CD4-positive, alpha-beta memory T cell (primary cell): Measurements from ENCODE around the gene MTMR6. TPM values are rescaled to one million over a fixed set of nuclear protein-coding genes. Genes with fewer than 3 reads are reported as not detected.

Experiments used
- CTCF ChIA-PET: fragments of 350-600 bp; sonication (Branson Sonifier 250); formaldehyde crosslinking; loops from one replicate; lab custom pipeline; 2021; ENCODE audit warnings: inconsistent platforms; ENCODE audit not compliant: partially characterized antibody; lab: Charles Lee
- POLR2A ChIA-PET: fragments of 350-600 bp; sonication (Branson Sonifier 250); formaldehyde crosslinking; loops from one replicate; lab custom pipeline; 2021; ENCODE audit not compliant: partially characterized antibody; lab: Charles Lee
- DNase-seq, 5 donors: peaks; one replicate each; pipeline versions ENCODE4 v3.0.0 to v3.0.0-alpha.2; 2020 to 2022; ENCODE audit warnings: mixed read lengths in 1 of 5
- H3K27ac ChIP-seq: one replicate; pipeline ENCODE4 v1.7.0; 2013; ENCODE audit warnings: low read depth, low read length
- H3K27me3 ChIP-seq: 2 replicates; pipeline ENCODE4 v1.7.0; 2013; ENCODE audit warnings: mild to moderate bottlenecking, low read length, moderate library complexity; ENCODE audit not compliant: insufficient read depth
- H3K36me3 ChIP-seq: 2 replicates; pipeline ENCODE4 v1.7.0; 2013; ENCODE audit warnings: mild to moderate bottlenecking, low read length, moderate library complexity; ENCODE audit not compliant: insufficient read depth
- H3K4me1 ChIP-seq: 2 replicates; pipeline ENCODE4 v1.7.0; 2013; ENCODE audit warnings: mild to moderate bottlenecking, low read length, moderate library complexity; ENCODE audit not compliant: insufficient read depth
- H3K4me3 ChIP-seq, 2 donors: one replicate each; pipeline ENCODE4 v1.7.0; 2013; ENCODE audit warnings: low read length in 2 of 2, mild to moderate bottlenecking in 1 of 2
- H3K9me3 ChIP-seq, 2 donors: one replicate each; pipeline ENCODE4 v1.7.0; 2013; ENCODE audit warnings: low read length in 2 of 2, control low read depth in 1 of 2; ENCODE audit not compliant: control insufficient read depth in 1 of 2
- H3K27ac Mint-ChIP-seq, 7 donors: one replicate each; pipeline ENCODE4 v1.8.0; 2020 to 2021; ENCODE audit warnings: mixed read lengths in 7 of 7, mild to moderate bottlenecking in 6 of 7, inconsistent platforms in 3 of 7, moderate library complexity in 3 of 7
- H3K27me3 Mint-ChIP-seq, 2 donors: one replicate each; pipeline ENCODE4 v1.8.0; 2020 to 2021; ENCODE audit warnings: mixed read lengths in 2 of 2
- H3K36me3 Mint-ChIP-seq, 2 donors: one replicate each; pipeline ENCODE4 v1.8.0; 2020 to 2021; ENCODE audit warnings: mixed read lengths in 2 of 2, inconsistent platforms in 1 of 2, mild to moderate bottlenecking in 1 of 2
- H3K4me1 Mint-ChIP-seq, 4 donors: one replicate each; pipeline ENCODE4 v1.8.0; 2020 to 2021; ENCODE audit warnings: mixed read lengths in 4 of 4, mild to moderate bottlenecking in 1 of 4
- H3K4me3 Mint-ChIP-seq, 8 donors: one replicate each; pipeline ENCODE4 v1.8.0; 2020 to 2021; ENCODE audit warnings: mixed read lengths in 8 of 8, mild to moderate bottlenecking in 7 of 8, moderate library complexity in 6 of 8, inconsistent platforms in 3 of 8
- H3K9me3 Mint-ChIP-seq, 8 donors: one replicate each; pipeline ENCODE4 v1.8.0; 2020 to 2021; ENCODE audit warnings: mixed read lengths in 8 of 8, mild to moderate bottlenecking in 5 of 8, inconsistent platforms in 3 of 8, moderate library complexity in 1 of 8
- intact Hi-C: fragments of 100-400 bp; cut with micrococcal nuclease; formaldehyde crosslinking; loops from one replicate; pipeline ENCODE4 v1.15.1; 2023
- polyA plus RNA-seq, 2 donors: library from polyadenylated mRNA; unstranded; fragments of 300-500 nt; fragmentation: Illumina TruSeq; gene quantifications; one replicate each; pipeline ENCODE4 v1.2.3, GENCODE V29; 2021
- total RNA-seq, 2 experiments: library from RNA; stranded (reverse); gene quantifications; one replicate each; pipeline ENCODE4 v1.2.3, GENCODE V29; 2021

The MTMR6 gene
- total and polyA plus RNA-seq, 4 experiments from 2014 or later, result 18.9 to 20.2 (median 19.5) TPM

DNA sequence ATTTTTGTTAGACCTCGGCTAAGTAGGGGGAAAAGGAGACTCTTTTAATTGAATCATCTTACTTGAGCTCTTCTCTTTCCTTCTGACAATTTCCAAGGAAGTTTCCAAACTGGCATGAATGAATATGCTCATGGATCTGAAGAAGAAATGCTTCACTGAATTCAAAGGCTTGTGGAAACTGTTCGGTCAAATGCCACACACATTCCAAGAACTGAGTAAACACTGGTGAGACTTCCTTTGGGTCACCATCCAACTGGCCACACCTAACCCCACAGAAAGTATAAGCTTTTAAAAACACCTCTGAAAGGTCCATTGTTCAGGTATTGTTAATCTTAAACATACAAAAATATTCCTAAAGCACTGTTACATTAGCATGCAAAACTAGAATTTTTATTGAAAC, 33.6 kb downstream of the MTMR6 start:
- peaks cover 50 to 77% of the 10 kb centered on the region in 2 donors for H3K36me3 Mint-ChIP-seq

GRCh38 chr13:25252752-25253151, 34.5 kb downstream of the MTMR6 start:
- Histone ChIP-seq H3K27ac (no peak overlapping the region), H3K9me3 (no peaks in the 10 kb centered on the region), H3K36me3 (peaks cover 59% of the 10 kb centered on the region), H3K4me1 (no peaks in the 10 kb centered on the region), H3K4me3 (no peak overlapping the region), H3K27me3 (no peaks in the 10 kb centered on the region)
- H3K9me3 Mint-ChIP-seq, result no peaks in the 10 kb centered on the region
- no peak overlapping the region for H3K27ac Mint-ChIP-seq
- H3K4me3 Mint-ChIP-seq, result no peak overlapping the region
- peaks cover 50 to 81% of the 10 kb centered on the region in 2 donors for H3K36me3 Mint-ChIP-seq
- no peak for DNase-seq
- intact Hi-C loops, result no loop called here
- peaks cover 0 to 3% (median 0%) of the 10 kb centered on the region in 4 donors for H3K4me1 Mint-ChIP-seq
- ChIA-PET POLR2A (interaction anchor here (0.9 kb wide), 1 partner anchor 26 kb away, joined by 3 read pairs; no protein-coding TSS in a partner anchor), CTCF (interaction anchor here (1.3 to 1.4 kb wide), 3 partner anchors 19 to 1446 kb away, joined by 3 to 6 read pairs (median 4); partner anchors contain the start of gene MTMR6)
- no peaks in the 10 kb centered on the region for H3K27me3 Mint-ChIP-seq

More for the DNA sequence above, 33.6 kb downstream of the MTMR6 start:
- no peaks in the 10 kb centered on the region for H3K9me3 Mint-ChIP-seq
- Histone ChIP-seq H3K36me3 (peaks cover 59% of the 10 kb centered on the region), H3K4me3 (no peak overlapping the region), H3K4me1 (no peaks in the 10 kb centered on the region), H3K27me3 (no peaks in the 10 kb centered on the region), H3K9me3 (no peaks in the 10 kb centered on the region), H3K27ac (no peak overlapping the region)
- ChIA-PET CTCF (interaction anchor here (1.3 to 1.4 kb wide), 3 partner anchors 20 to 1445 kb away, joined by 3 to 6 read pairs (median 4); partner anchors contain the start of gene MTMR6), POLR2A (no interaction called here)
- DNase-seq, result no peak
- intact Hi-C loops, result no loop called here
- H3K4me3 Mint-ChIP-seq, result no peak overlapping the region
- peak overlapping the region in 1 of 7 donors; percentile 57 for H3K27ac Mint-ChIP-seq
- H3K4me1 Mint-ChIP-seq, result peaks cover 0 to 3% (median 0%) of the 10 kb centered on the region in 4 donors
- H3K27me3 Mint-ChIP-seq, result no peaks in the 10 kb centered on the region

DNA sequence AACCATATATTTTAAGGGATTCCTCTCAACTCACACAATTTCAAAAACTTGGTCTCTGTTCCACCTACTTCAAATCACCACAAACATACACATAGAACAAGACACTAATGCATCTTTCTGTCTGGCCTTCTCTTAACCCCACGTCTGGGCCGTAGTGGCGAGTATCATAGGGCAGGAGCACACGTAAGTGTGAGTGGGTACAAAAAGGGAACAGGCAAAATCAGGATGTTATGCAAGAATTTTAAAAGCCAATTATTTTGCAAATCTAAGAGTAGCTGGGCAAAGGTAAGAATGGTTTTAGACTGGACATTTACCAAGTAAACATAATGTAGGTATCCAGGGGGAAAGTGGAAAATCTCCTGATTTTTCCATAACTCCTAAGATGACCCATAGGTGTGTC, 35.1 kb downstream of the MTMR6 start:
- Histone ChIP-seq H3K27me3 (no peaks in the 10 kb centered on the region), H3K27ac (no peak overlapping the region), H3K9me3 (no peaks in the 10 kb centered on the region), H3K4me3 (no peak overlapping the region), H3K36me3 (peaks cover 54% of the 10 kb centered on the region), H3K4me1 (no peaks in the 10 kb centered on the region)
- no peak overlapping the region for H3K27ac Mint-ChIP-seq
- DNase-seq, result no peak
- no peak overlapping the region for H3K4me3 Mint-ChIP-seq
- H3K4me1 Mint-ChIP-seq, result peaks cover 0 to 3% (median 0%) of the 10 kb centered on the region in 4 donors
- ChIA-PET CTCF (no interaction called here), POLR2A (interaction anchor here (0.9 kb wide), 1 partner anchor 26 kb away, joined by 3 read pairs; no protein-coding TSS in a partner anchor)
- peaks cover 44 to 76% of the 10 kb centered on the region in 2 donors for H3K36me3 Mint-ChIP-seq
- no peaks in the 10 kb centered on the region for H3K9me3 Mint-ChIP-seq
- H3K27me3 Mint-ChIP-seq, result no peaks in the 10 kb centered on the region
- intact Hi-C loops, result no loop called here

DNA sequence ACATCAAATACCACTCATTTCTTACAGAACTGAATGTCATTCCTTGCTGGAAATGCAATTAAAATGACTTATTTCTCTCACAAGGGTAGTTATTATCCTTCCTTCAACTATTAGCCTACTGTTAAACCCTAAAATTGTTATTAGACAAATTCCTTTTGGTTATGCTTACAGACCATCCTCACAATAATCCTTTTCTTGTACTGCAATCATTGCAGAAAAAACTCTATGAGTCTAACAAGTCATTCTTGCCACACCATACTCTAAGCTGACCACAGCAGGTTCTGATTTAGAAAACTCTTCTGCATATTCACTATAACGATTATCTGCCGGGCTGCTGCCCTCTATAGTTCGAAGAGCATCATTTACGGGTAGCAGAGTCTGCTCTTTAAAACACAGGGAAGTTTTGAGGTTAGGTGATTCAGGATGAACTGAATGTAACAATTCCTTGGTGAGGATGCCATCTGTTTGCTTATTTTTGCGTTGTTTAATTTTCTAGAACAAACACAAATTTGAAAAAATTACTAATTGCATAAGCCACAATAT, 38.2 kb downstream of the MTMR6 start:
- Histone ChIP-seq H3K4me3 (no peak overlapping the region), H3K4me1 (no peaks in the 10 kb centered on the region), H3K9me3 (no peaks in the 10 kb centered on the region), H3K27me3 (no peaks in the 10 kb centered on the region), H3K36me3 (peaks cover 37% of the 10 kb centered on the region), H3K27ac (no peak overlapping the region)
- Mint-ChIP-seq H3K27me3 (no peaks in the 10 kb centered on the region), H3K9me3 (no peaks in the 10 kb centered on the region), H3K27ac (peak overlapping the region in 2 of 7 donors; percentile 11 to 12), H3K36me3 (peaks cover 34 to 60% of the 10 kb centered on the region in 2 donors), H3K4me1 (peaks cover 0 to 2% (median 0%) of the 10 kb centered on the region in 4 donors), H3K4me3 (no peak overlapping the region)
- intact Hi-C loops, result no loop called here
- ChIA-PET CTCF (no interaction called here), POLR2A (no interaction called here)
- no peak for DNase-seq

- no peak overlapping the region for H3K27ac ChIP-seq
- POLR2A ChIA-PET, result no interaction called here
- no peak for DNase-seq
Measured at GRCh38 chr13:25248071-25248470, 39.2 kb downstream of the MTMR6 start.

GRCh38 chr13:25247360-25247759, 39.9 kb downstream of the MTMR6 start:
- H3K27ac ChIP-seq, result no peak overlapping the region
- Mint-ChIP-seq H3K27me3 (no peaks in the 10 kb centered on the region), H3K4me3 (no peak overlapping the region), H3K36me3 (peaks cover 25 to 49% of the 10 kb centered on the region in 2 donors), H3K4me1 (peaks cover 0 to 2% (median 0%) of the 10 kb centered on the region in 4 donors), H3K9me3 (no peaks in the 10 kb centered on the region), H3K27ac (no peak overlapping the region)
- H3K4me1 ChIP-seq, result no peaks in the 10 kb centered on the region
- H3K27me3 ChIP-seq, result no peaks in the 10 kb centered on the region
- no peaks in the 10 kb centered on the region for H3K9me3 ChIP-seq
- intact Hi-C loops, result no loop called here
- ChIA-PET CTCF (no interaction called here), POLR2A (no interaction called here)
- H3K4me3 ChIP-seq, result no peak overlapping the region
- peaks cover 19% of the 10 kb centered on the region for H3K36me3 ChIP-seq
- no peak for DNase-seq

More at GRCh38 chr13:25248071-25248470, 39.2 kb downstream of the MTMR6 start:
- no peak overlapping the region for H3K4me3 ChIP-seq
- H3K27ac Mint-ChIP-seq, result no peak overlapping the region
- intact Hi-C loops, result no loop called here
- H3K36me3 ChIP-seq, result peaks cover 26% of the 10 kb centered on the region
- peaks cover 31 to 55% of the 10 kb centered on the region in 2 donors for H3K36me3 Mint-ChIP-seq
- H3K4me1 Mint-ChIP-seq, result peaks cover 0 to 2% (median 0%) of the 10 kb centered on the region in 4 donors
- H3K4me1 ChIP-seq, result no peaks in the 10 kb centered on the region
- H3K9me3 ChIP-seq, result no peaks in the 10 kb centered on the region
- no peaks in the 10 kb centered on the region for H3K9me3 Mint-ChIP-seq
- H3K27me3 Mint-ChIP-seq, result no peaks in the 10 kb centered on the region
- H3K27me3 ChIP-seq, result no peaks in the 10 kb centered on the region
- CTCF ChIA-PET, result no interaction called here
- H3K4me3 Mint-ChIP-seq, result no peak overlapping the region

DNA sequence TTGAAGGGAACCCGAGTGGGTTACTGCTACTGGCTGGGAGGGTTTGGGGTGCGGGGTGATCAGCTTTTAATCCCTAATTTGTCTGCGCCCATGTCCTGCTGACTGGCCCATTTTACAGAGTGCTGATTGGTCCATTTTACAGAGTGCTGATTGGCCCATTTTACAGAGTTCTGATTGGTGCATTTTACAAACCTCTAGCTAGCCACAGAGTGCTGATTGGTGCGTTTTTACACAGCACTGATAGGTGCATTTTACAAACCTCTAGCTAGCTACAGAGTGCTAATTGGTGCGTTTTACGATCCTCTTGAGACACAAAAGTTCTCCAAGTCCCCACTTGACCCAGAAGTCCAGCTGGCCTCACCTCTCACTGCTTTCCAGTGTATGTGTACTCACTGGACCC, 43.2 kb downstream of the MTMR6 start:
- peaks cover 0 to 5% (median 0%) of the 10 kb centered on the region in 8 donors for H3K9me3 Mint-ChIP-seq
- H3K27me3 Mint-ChIP-seq, result no peaks in the 10 kb centered on the region
- Histone ChIP-seq H3K4me1 (no peaks in the 10 kb centered on the region), H3K27me3 (no peaks in the 10 kb centered on the region), H3K9me3 (no peaks in the 10 kb centered on the region), H3K27ac (no peak overlapping the region), H3K4me3 (no peak overlapping the region), H3K36me3 (peaks cover 4% of the 10 kb centered on the region)
- DNase-seq, result no peak
- H3K4me1 Mint-ChIP-seq, result peaks cover 0 to 5% (median 0%) of the 10 kb centered on the region in 4 donors
- H3K4me3 Mint-ChIP-seq, result no peak overlapping the region
- intact Hi-C loops, result no loop called here
- no peak overlapping the region for H3K27ac Mint-ChIP-seq
- H3K36me3 Mint-ChIP-seq, result peaks cover 29 to 30% of the 10 kb centered on the region in 2 donors
- POLR2A ChIA-PET, result no interaction called here
- CTCF ChIA-PET, result no interaction called here
